HG02943 (cell line): Measurements from ENCODE around the gene INPP5K.
"Not testable (repeated sequence)": the region's sequence is repeated elsewhere in the genome, so short reads cannot be mapped to it uniquely, and the experiment has no call there.

Experiments
- ATAC-seq: cut with Tn5 transposase; IDR thresholded peaks from one replicate; pipeline ENCODE4 v1.9.1; 2021; ENCODE audit warnings: mild to moderate bottlenecking, low read depth, moderate library complexity; ENCODE audit not compliant: unreplicated experiment

The INPP5K gene

GRCh38 chr17:1508709-1509108, 7.7 kb downstream of the INPP5K start:
- ATAC-seq = not testable (repeated sequence)

- no peak for ATAC-seq
Measured at GRCh38 chr17:1506649-1507267, 9.7 kb downstream of the INPP5K start.

- no peak for ATAC-seq
Measured at GRCh38 chr17:1505586-1505985, 10.8 kb downstream of the INPP5K start.

- no peak for ATAC-seq
Measured at GRCh38 chr17:1504866-1505265, 11.5 kb downstream of the INPP5K start.

- ATAC-seq = no peak
Measured at GRCh38 chr17:1503699-1504098, 12.7 kb downstream of the INPP5K start.

GRCh38 chr17:1498869-1499268, 17.5 kb downstream of the INPP5K start:
- no peak for ATAC-seq

- no peak for ATAC-seq
Measured at GRCh38 chr17:1498233-1498632, 18.2 kb downstream of the INPP5K start.

- no peak for ATAC-seq
Measured at GRCh38 chr17:1497831-1498230, 18.6 kb downstream of the INPP5K start.

- no peak for ATAC-seq
Measured at GRCh38 chr17:1496869-1497268, 19.5 kb downstream of the INPP5K start.

GRCh38 chr17:1495265-1495989, 21.0 kb downstream of the INPP5K start:
- no peak for ATAC-seq

- ATAC-seq = no peak
Measured at GRCh38 chr17:1494736-1495253, 21.6 kb downstream of the INPP5K start.

GRCh38 chr17:1494203-1494602, 22.2 kb downstream of the INPP5K start:
- ATAC-seq = no peak

- ATAC-seq = no peak
Measured at GRCh38 chr17:1493291-1493980, 23.0 kb downstream of the INPP5K start.

- no peak for ATAC-seq
Measured at GRCh38 chr17:1492249-1493206, 23.9 kb downstream of the INPP5K start, which contains the start of gene MYO1C. Gene MYO1C, minus strand, starts transcription at chr17:1492686. Its CDS starts 199 bp downstream, at chr17:1492487.

GRCh38 chr17:1491443-1492248, 24.8 kb downstream of the INPP5K start:
- no peak for ATAC-seq

- no peak for ATAC-seq
Measured at GRCh38 chr17:1490643-1491442, 25.6 kb downstream of the INPP5K start.

- no peak for ATAC-seq
Measured at GRCh38 chr17:1488826-1489270, 27.6 kb downstream of the INPP5K start.
